OCI-LY7 (cell line): ENCODE results near the gene FTH1. TPM values are rescaled to one million over a fixed set of nuclear protein-coding genes. Genes with fewer than 3 reads are reported as not detected.

ENCODE experiments used
- BruUV-seq: library from RNA; stranded (reverse); fragments of 400-500 nt; replicated peaks from 2 replicates; lab custom pipeline; 2021; lab: Mats Ljungman, UMichigan
- CTCF ChIA-PET: fragments of 300-600 bp; sonication (Branson Sonifier 250); formaldehyde crosslinking; loops from one replicate; lab custom pipeline; 2022; ENCODE audit warnings: antibody characterized with exemption; ENCODE audit not compliant: unreplicated experiment; lab: Charles Lee
- POLR2A ChIA-PET: fragments of 300-600 bp; sonication (Branson Sonifier 250); formaldehyde crosslinking; loops from one replicate; lab custom pipeline; 2022; ENCODE audit warnings: antibody characterized with exemption; lab: Charles Lee
- DNase-seq: peaks from one replicate; pipeline ENCODE4 v3.0.0-alpha.2; 2015; ENCODE audit warnings: low spot score
- H2AFZ ChIP-seq: fragments of 200-600 bp; sonication (generic), shearing (Covaris generic); 2 replicates; pipeline ENCODE4 v1.6.1; 2014; ENCODE audit warnings: mild to moderate bottlenecking, antibody characterized with exemption, low read length, moderate library complexity
- H3K27ac ChIP-seq: fragments of 200-600 bp; sonication (generic); 2 replicates; pipeline ENCODE4 v1.5.1; 2014; ENCODE audit warnings: mixed run types, low read depth, mild to moderate bottlenecking, moderate library complexity, low read length, inconsistent platforms; ENCODE audit not compliant: poor library complexity, severe bottlenecking
- H3K36me3 ChIP-seq: fragments of 200-600 bp; sonication (generic); 2 replicates; pipeline ENCODE4 v1.6.1; 2014; ENCODE audit warnings: mild to moderate bottlenecking, antibody characterized with exemption, low read length, moderate library complexity, mixed read lengths; ENCODE audit not compliant: insufficient read depth
- H3K4me1 ChIP-seq: fragments of 200-600 bp; sonication (generic); 2 replicates; pipeline ENCODE4 v1.5.1; 2014; ENCODE audit warnings: mild to moderate bottlenecking, low read length; ENCODE audit not compliant: insufficient read depth, poor library complexity, severe bottlenecking
- H3K4me2 ChIP-seq: fragments of 200-600 bp; sonication (generic); 2 replicates; pipeline ENCODE4 v1.6.1; 2014; ENCODE audit warnings: mild to moderate bottlenecking, low read length
- H3K4me3 ChIP-seq: fragments of 200-600 bp; sonication (generic); 2 replicates; pipeline ENCODE4 v1.5.1; 2014; ENCODE audit warnings: mild to moderate bottlenecking, low read depth, low read length; ENCODE audit not compliant: poor library complexity, severe bottlenecking
- H3K79me2 ChIP-seq: fragments of 200-600 bp; sonication (generic); 2 replicates; pipeline ENCODE4 v1.6.1; 2016; ENCODE audit warnings: low read depth, mild to moderate bottlenecking, low read length, moderate library complexity, mixed read lengths; ENCODE audit not compliant: insufficient read depth
- H3K9me2 ChIP-seq: fragments of 200-600 bp; sonication (generic); 2 replicates; pipeline ENCODE4 v1.6.1; 2016; ENCODE audit warnings: mild to moderate bottlenecking, low read length, mixed read lengths; ENCODE audit not compliant: insufficient read depth
- H3K9me3 ChIP-seq: fragments of 200-600 bp; sonication (generic); 2 replicates; pipeline ENCODE4 v1.6.1; 2014; ENCODE audit warnings: mild to moderate bottlenecking, mixed run types, low read length, mixed read lengths
- H4K20me1 ChIP-seq: fragments of 200-600 bp; sonication (generic); 2 replicates; pipeline ENCODE4 v1.6.1; 2014; ENCODE audit warnings: mild to moderate bottlenecking, antibody characterized with exemption, low read length, moderate library complexity, mixed read lengths; ENCODE audit not compliant: insufficient read depth
- CTCF ChIP-seq: fragments of 200-600 bp; sonication (generic); conservative IDR thresholded peaks from 2 replicates; pipeline ENCODE4 v1.5.1; 2014; ENCODE audit warnings: mild to moderate bottlenecking, antibody characterized with exemption, low read length, moderate library complexity, mixed read lengths
- EZH2phosphoT487 ChIP-seq: fragments of 200-600 bp; sonication (generic); IDR thresholded peaks from 2 replicates; pipeline ENCODE4 v1.6.1; 2018; ENCODE audit warnings: low read depth, borderline replicate concordance, mild to moderate bottlenecking, mixed run types, antibody characterized with exemption, low read length, moderate library complexity, mixed read lengths
- intact Hi-C: fragments of 100-400 bp; cut with micrococcal nuclease; formaldehyde crosslinking; loops from one replicate; pipeline ENCODE4 v1.10.0; 2022; ENCODE audit not compliant: unreplicated experiment
- total RNA-seq, 2 experiments: library from RNA; depleted of rRNA in 1 of 2; stranded (reverse); fragments of >200 nt in 1 of 2; shearing (Covaris generic) in 1 of 2; gene quantifications; 2 replicates each; pipeline ENCODE4 v1.2.3, GENCODE V29; 2014 to 2022

FTH1 gene
- total RNA-seq, 2 experiments from 2014 or later, result 153 to 185 TPM

- ChIA-PET POLR2A (interaction anchor here (1.1 kb wide), 1 partner anchor 29 kb away, joined by 3 read pairs; no protein-coding TSS in a partner anchor), CTCF (no interaction called here)
- Histone ChIP-seq H3K9me3 (peaks cover 5% of the 10 kb centered on the region; the same call in 1 of the 2 replicates), H2AFZ (no peak overlapping the region), H3K4me2 (no peak overlapping the region), H3K4me1 (no peaks in the 10 kb centered on the region), H3K79me2 (no peaks in the 10 kb centered on the region), H3K9me2 (no peaks in the 10 kb centered on the region), H3K36me3 (no peaks in the 10 kb centered on the region), H4K20me1 (no peaks in the 10 kb centered on the region), H3K27ac (no peak overlapping the region), H3K4me3 (no peak overlapping the region)
- no TSS peak for BruUV-seq
- intact Hi-C loops, result no loop called here
- DNase-seq, result no peak
- TF ChIP-seq CTCF (no peak), EZH2phosphoT487 (no peak)
Measured at GRCh38 chr11:62001450-62002191, 34.2 kb upstream of the FTH1 start.

GRCh38 chr11:62000539-62001446 is 33.4 kb upstream of the FTH1 start:
- intact Hi-C loops, result no loop called here
- H3K36me3 ChIP-seq, result no peaks in the 10 kb centered on the region
- H2AFZ ChIP-seq, result no peak overlapping the region
- CTCF ChIA-PET, result no interaction called here
- no peak overlapping the region for H3K4me3 ChIP-seq
- H3K27ac ChIP-seq, result no peak overlapping the region
- no peaks in the 10 kb centered on the region for H3K9me2 ChIP-seq
- H4K20me1 ChIP-seq, result no peaks in the 10 kb centered on the region
- no peak for DNase-seq
- peaks cover 5% of the 10 kb centered on the region; the same call in 1 of the 2 replicates for H3K9me3 ChIP-seq
- POLR2A ChIA-PET, result no interaction called here
- H3K4me2 ChIP-seq, result no peak overlapping the region
- no peaks in the 10 kb centered on the region for H3K4me1 ChIP-seq
- TF ChIP-seq CTCF, result no peak
- TF ChIP-seq EZH2phosphoT487, result no peak
- no TSS peak for BruUV-seq
- H3K79me2 ChIP-seq, result no peaks in the 10 kb centered on the region
